NT2/D1 (cell line): ENCODE data around the gene IWS1.

Experiments used
- DNase-seq: peaks from one replicate; pipeline ENCODE4 v3.0.0-alpha.2; 2011; ENCODE audit warnings: low read depth, low spot score
- H3K27me3 ChIP-seq: 2 replicates; pipeline ENCODE4 v1.6.0; 2011; ENCODE audit warnings: mild to moderate bottlenecking; ENCODE audit not compliant: insufficient read length, insufficient read depth
- H3K36me3 ChIP-seq: 2 replicates; pipeline ENCODE4 v1.6.1; 2011; ENCODE audit warnings: mild to moderate bottlenecking, low read length, mixed read lengths; ENCODE audit not compliant: insufficient read depth, insufficient read length
- H3K4me1 ChIP-seq: 2 replicates; pipeline ENCODE4 v1.5.1; 2011; ENCODE audit not compliant: insufficient read depth, insufficient read length
- H3K4me3 ChIP-seq: 2 replicates; pipeline ENCODE4 v1.5.1; 2011; ENCODE audit warnings: low read depth; ENCODE audit not compliant: insufficient read length
- H3K9ac ChIP-seq: 2 replicates; pipeline ENCODE4 v1.6.0; 2011; ENCODE audit warnings: low read depth; ENCODE audit not compliant: insufficient read length
- H3K9me3 ChIP-seq: 2 replicates; pipeline ENCODE4 v1.5.1; 2011; ENCODE audit warnings: mild to moderate bottlenecking, low read length; ENCODE audit not compliant: insufficient read depth
- SUZ12 ChIP-seq: IDR thresholded peaks from 2 replicates; pipeline ENCODE4 v1.6.1; 2011; ENCODE audit not compliant: insufficient read length, insufficient read depth; ENCODE audit errors: extremely low read depth
- YY1 ChIP-seq: IDR thresholded peaks from 2 replicates; pipeline ENCODE4 v1.6.1; 2011; ENCODE audit not compliant: insufficient read length, insufficient read depth
- ZNF274 ChIP-seq: IDR thresholded peaks from 2 replicates; pipeline ENCODE4 v1.6.1; 2011; ENCODE audit warnings: mild to moderate bottlenecking, low read depth, low read length

The IWS1 gene

GRCh38 chr2:127504552-127505430 lies 21.5 kb downstream of the IWS1 start:
- DNase-seq = no peak
- Histone ChIP-seq H3K9ac (no peak overlapping the region), H3K36me3 (peaks cover 67% of the 10 kb centered on the region), H3K9me3 (no peaks in the 10 kb centered on the region), H3K4me3 (no peak overlapping the region), H3K27me3 (no peaks in the 10 kb centered on the region), H3K4me1 (peaks cover 2% of the 10 kb centered on the region)
- TF ChIP-seq ZNF274 (no peak), SUZ12 (no peak), YY1 (no peak)

DNA sequence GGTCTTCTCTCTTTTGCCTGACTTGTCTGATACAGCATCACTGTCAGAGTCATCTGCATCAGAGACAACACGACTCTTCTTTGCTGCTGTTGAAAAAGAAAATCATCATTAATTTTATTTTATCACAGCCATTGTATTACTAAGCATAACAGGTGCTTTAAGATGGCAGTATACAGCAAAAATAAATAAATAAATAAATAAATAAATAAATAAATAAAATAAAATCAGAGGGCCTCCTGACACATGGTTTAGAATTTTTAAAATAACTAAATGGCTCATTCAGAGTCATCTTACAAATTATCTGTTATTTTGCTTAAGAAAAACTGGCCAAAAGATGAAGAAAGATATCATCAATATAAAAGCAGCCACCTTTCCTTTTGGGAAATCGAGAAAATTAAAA lies 22.8 kb downstream of the IWS1 start:
- Histone ChIP-seq H3K4me1 (peaks cover 2% of the 10 kb centered on the region), H3K36me3 (peaks cover 77% of the 10 kb centered on the region), H3K9me3 (no peaks in the 10 kb centered on the region), H3K27me3 (no peaks in the 10 kb centered on the region), H3K9ac (no peak overlapping the region), H3K4me3 (no peak overlapping the region)
- no peak for DNase-seq
- no peak for TF ChIP-seq SUZ12
- TF ChIP-seq ZNF274 = no peak
- TF ChIP-seq YY1 = no peak

- no peak for DNase-seq
- peaks cover 91% of the 10 kb centered on the region for H3K36me3 ChIP-seq
- H3K4me1 ChIP-seq = no peaks in the 10 kb centered on the region
- no peak overlapping the region for H3K4me3 ChIP-seq
- H3K9ac ChIP-seq = no peak overlapping the region
- no peaks in the 10 kb centered on the region for H3K9me3 ChIP-seq
- no peak for TF ChIP-seq YY1
- no peak for TF ChIP-seq SUZ12
- no peak for TF ChIP-seq ZNF274
- H3K27me3 ChIP-seq = no peaks in the 10 kb centered on the region
Observed at GRCh38 chr2:127498386-127498785, 27.9 kb downstream of the IWS1 start.

DNA sequence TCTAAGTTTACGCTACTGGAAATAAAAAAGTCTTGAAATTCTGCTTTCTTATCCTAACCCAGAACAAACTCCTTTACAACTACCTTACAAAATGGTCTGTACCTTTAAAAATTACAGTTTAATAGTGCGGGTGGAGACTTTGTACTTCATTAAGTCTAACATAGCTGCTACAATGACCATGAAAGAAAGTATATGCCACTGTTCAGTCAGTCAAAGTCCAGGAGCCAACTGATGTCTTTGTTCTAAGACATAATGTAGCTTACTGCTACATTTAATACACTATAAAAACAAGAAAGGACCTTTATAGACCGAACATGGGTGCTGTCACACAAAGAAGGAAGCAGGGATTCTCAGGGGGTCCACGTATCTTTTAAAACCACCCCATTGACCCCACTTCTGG lies 36.0 kb downstream of the IWS1 start:
- Histone ChIP-seq H3K9me3 (no peaks in the 10 kb centered on the region), H3K36me3 (peaks cover 97% of the 10 kb centered on the region), H3K27me3 (no peaks in the 10 kb centered on the region), H3K4me1 (no peaks in the 10 kb centered on the region), H3K9ac (no peak overlapping the region), H3K4me3 (no peak overlapping the region)
- no peak for TF ChIP-seq SUZ12
- no peak for TF ChIP-seq YY1
- TF ChIP-seq ZNF274 = no peak
- DNase-seq = no peak

GRCh38 chr2:127486247-127487058 lies 39.8 kb downstream of the IWS1 start:
- Histone ChIP-seq H3K36me3 (peaks cover 91% of the 10 kb centered on the region), H3K27me3 (no peaks in the 10 kb centered on the region), H3K9me3 (no peaks in the 10 kb centered on the region), H3K9ac (no peak overlapping the region), H3K4me3 (no peak overlapping the region), H3K4me1 (no peaks in the 10 kb centered on the region)
- no peak for DNase-seq
- TF ChIP-seq YY1 = no peak
- no peak for TF ChIP-seq ZNF274
- no peak for TF ChIP-seq SUZ12

- Histone ChIP-seq H3K9me3 (no peaks in the 10 kb centered on the region), H3K4me3 (no peak overlapping the region), H3K27me3 (no peaks in the 10 kb centered on the region), H3K9ac (no peak overlapping the region), H3K4me1 (no peaks in the 10 kb centered on the region), H3K36me3 (peaks cover 89% of the 10 kb centered on the region)
- DNase-seq = no peak
- TF ChIP-seq YY1 (no peak), SUZ12 (no peak), ZNF274 (no peak)
Observed at GRCh38 chr2:127485694-127486071, 40.6 kb downstream of the IWS1 start.

DNA sequence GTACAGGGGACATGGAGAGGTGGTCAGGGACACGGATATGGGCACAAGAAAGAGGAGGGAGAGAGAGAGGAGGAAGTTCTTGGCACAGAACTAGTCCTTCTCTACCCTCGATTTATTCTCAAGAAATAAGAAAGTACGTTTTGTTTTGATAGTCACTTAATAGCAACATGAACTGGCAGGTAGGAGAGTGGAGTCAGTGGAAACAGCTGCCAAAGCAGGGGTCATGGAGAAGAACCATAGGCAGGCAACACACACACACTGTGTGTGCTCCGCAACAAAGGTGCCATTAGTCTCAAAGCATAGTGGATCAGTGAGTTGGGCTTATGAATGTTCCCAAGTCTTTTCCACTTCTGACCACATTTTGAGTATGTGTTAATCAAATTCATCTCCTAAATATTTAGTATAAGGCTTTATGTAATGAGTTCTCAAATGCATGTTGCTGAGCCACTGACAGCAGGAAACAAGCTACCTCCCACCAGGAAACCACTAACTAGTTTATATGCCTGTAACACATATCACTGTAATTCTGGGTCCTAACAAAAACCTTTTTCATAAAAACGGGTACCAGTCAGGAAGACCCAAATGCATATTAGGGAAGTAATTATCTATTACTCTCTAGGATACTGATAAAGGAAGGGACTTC lies 41.1 kb downstream of the IWS1 start:
- peaks cover 85% of the 10 kb centered on the region for H3K36me3 ChIP-seq

More for the DNA sequence above, 41.1 kb downstream of the IWS1 start:
- no peaks in the 10 kb centered on the region for H3K9me3 ChIP-seq
- no peak overlapping the region for H3K4me3 ChIP-seq
- no peaks in the 10 kb centered on the region for H3K27me3 ChIP-seq
- DNase-seq = no peak
- TF ChIP-seq SUZ12 = no peak
- no peak for TF ChIP-seq ZNF274
- TF ChIP-seq YY1 = no peak
- no peak overlapping the region for H3K9ac ChIP-seq
- no peaks in the 10 kb centered on the region for H3K4me1 ChIP-seq
